Measurements from ENCODE around the gene MYO19. TPM values are rescaled to one million over a fixed set of nuclear protein-coding genes. Genes with fewer than 3 reads are reported as not detected.

The MYO19 gene
- total and polyA plus RNA-seq, 12 donors = 12.0 to 43.6 (median 29.4) TPM

- DNase-seq = no peak
- H3K4me3 ChIP-seq = no peak overlapping the region
- peaks cover 0 to 72% of the 10 kb centered on the region in 2 donors for H3K36me3 ChIP-seq (replicated peaks in 1 of 2)
- WGBS, 4 donors = 83 to 87% (median 84%) methylated on average over 9 of the region's 9 CpGs
- no peaks in the 10 kb centered on the region for H3K4me1 ChIP-seq (replicated peaks in 1 of 2)
- TF ChIP-seq CTCF (IDR thresholded peaks at IDR 0.05) (no peak), POLR2A (IDR thresholded peaks at IDR 0.05) (no peak)
- H3K27ac ChIP-seq = no peak overlapping the region
- no peaks in the 10 kb centered on the region for H3K27me3 ChIP-seq
- intact Hi-C loops (cut with DNase I) = no loop called here
- H3K9me3 ChIP-seq (replicated peaks in 1 of 3) = no peaks in the 10 kb centered on the region
These were observed 38.5 kb downstream of the MYO19 start for GRCh38 chr17:36496018-36496789.

GRCh38 chr17:36495076-36495578, 39.5 kb downstream of the MYO19 start:
- no peak for DNase-seq
- intact Hi-C loops (cut with DNase I) = no loop called here

GRCh38 chr17:36494674-36495073, 40.0 kb downstream of the MYO19 start:
- Histone ChIP-seq H3K4me1 (replicated peaks in 1 of 2) (no peaks in the 10 kb centered on the region), H3K27ac (no peak overlapping the region), H3K4me3 (no peak overlapping the region), H3K9me3 (replicated peaks in 1 of 3) (no peaks in the 10 kb centered on the region), H3K27me3 (no peaks in the 10 kb centered on the region), H3K36me3 (replicated peaks in 1 of 2) (peaks cover 0 to 72% of the 10 kb centered on the region in 2 donors)
- intact Hi-C loops (cut with DNase I) = no loop called here
- 81 to 96% (median 91%) methylated on average over 5 of the region's 5 CpGs for WGBS, 4 donors
- no peak for DNase-seq
- no peak for TF ChIP-seq POLR2A (IDR thresholded peaks at IDR 0.05)
- TF ChIP-seq CTCF (IDR thresholded peaks at IDR 0.05) = no peak

More at GRCh38 chr17:36495076-36495578, 39.5 kb downstream of the MYO19 start:
- 68 to 77% (median 72%) methylated on average over 3 of the region's 3 CpGs for WGBS, 4 donors
- no peak overlapping the region for H3K4me3 ChIP-seq
- H3K36me3 ChIP-seq (replicated peaks in 1 of 2) = peaks cover 0 to 72% of the 10 kb centered on the region in 2 donors
- H3K9me3 ChIP-seq (replicated peaks in 1 of 3) = no peaks in the 10 kb centered on the region
- no peaks in the 10 kb centered on the region for H3K4me1 ChIP-seq (replicated peaks in 1 of 2)
- no peak overlapping the region for H3K27ac ChIP-seq
- no peak for TF ChIP-seq POLR2A (IDR thresholded peaks at IDR 0.05)
- no peak for TF ChIP-seq CTCF (IDR thresholded peaks at IDR 0.05)
- H3K27me3 ChIP-seq = no peaks in the 10 kb centered on the region

- intact Hi-C loops (cut with DNase I) = no loop called here
- 70 to 95% (median 84%) methylated on average over 1 of the region's 1 CpG for WGBS, 4 donors
These were observed 40.7 kb downstream of the MYO19 start for GRCh38 chr17:36493956-36494355.

More at GRCh38 chr17:36493956-36494355, 40.7 kb downstream of the MYO19 start:
- H3K36me3 ChIP-seq (replicated peaks in 1 of 2) = peaks cover 0 to 69% of the 10 kb centered on the region in 2 donors
- H3K27me3 ChIP-seq = no peaks in the 10 kb centered on the region
- H3K9me3 ChIP-seq (replicated peaks in 1 of 3) = no peaks in the 10 kb centered on the region
- TF ChIP-seq POLR2A (IDR thresholded peaks at IDR 0.05) (no peak), CTCF (IDR thresholded peaks at IDR 0.05) (no peak)
- no peak overlapping the region for H3K4me3 ChIP-seq
- no peaks in the 10 kb centered on the region for H3K4me1 ChIP-seq (replicated peaks in 1 of 2)
- no peak overlapping the region for H3K27ac ChIP-seq
- no peak for DNase-seq

Data from adrenal gland (tissue), 12 donors.